PC-9 (cell line): Measurements from ENCODE around the gene ACP6. TPM values are rescaled to one million over a fixed set of nuclear protein-coding genes. Genes with fewer than 3 reads are reported as not detected.

Experiments
- Bru-seq: library from RNA; stranded (reverse); fragments of 400-500 nt; gene quantifications from one replicate; lab custom pipeline; 2021; lab: Mats Ljungman, UMichigan
- BruChase-seq, 2 experiments: library from RNA; stranded (reverse); fragments of 400-500 nt; gene quantifications; one replicate each; lab custom pipeline; 2021; lab: Mats Ljungman, UMichigan
- BruUV-seq: library from RNA; stranded (reverse); fragments of 400-500 nt; replicated peaks from 2 replicates; lab custom pipeline; 2021; lab: Mats Ljungman, UMichigan
- CTCF ChIA-PET: fragments of 300-600 bp; sonication (Branson Sonifier 250); formaldehyde crosslinking; loops from one replicate; lab custom pipeline; 2022; ENCODE audit warnings: antibody characterized with exemption; lab: Charles Lee
- POLR2A ChIA-PET: fragments of 300-600 bp; sonication (Branson Sonifier 250); formaldehyde crosslinking; loops from one replicate; lab custom pipeline; 2022; ENCODE audit warnings: antibody characterized with exemption; ENCODE audit not compliant: unreplicated experiment; lab: Charles Lee
- DNase-seq, 2 experiments: peaks; one replicate each; pipeline versions ENCODE4 v3.0.0 to v3.0.0-alpha.2; 2015 to 2022; ENCODE audit warnings: mixed read lengths in 1 of 2
- H2AFZ ChIP-seq: fragments of 200-600 bp; sonication (generic); 2 replicates; pipeline ENCODE4 v1.8.1; 2017; ENCODE audit warnings: antibody characterized with exemption
- H3F3A ChIP-seq: fragments of 200-600 bp; sonication (generic); 2 replicates; pipeline ENCODE4 v1.8.1; 2017; ENCODE audit warnings: antibody characterized with exemption, mild to moderate bottlenecking, low read depth; ENCODE audit not compliant: insufficient read depth
- H3K27ac ChIP-seq: fragments of 200-600 bp; sonication (generic); 2 replicates; pipeline ENCODE4 v1.6.1; 2016; ENCODE audit warnings: mixed run types
- H3K27me3 ChIP-seq: fragments of 200-600 bp; sonication (generic); 2 replicates; pipeline ENCODE4 v1.6.1; 2016; ENCODE audit warnings: low read depth, mixed run types; ENCODE audit not compliant: insufficient read depth
- H3K36me3 ChIP-seq: fragments of 200-600 bp; sonication (generic); 2 replicates; pipeline ENCODE4 v1.6.1; 2016; ENCODE audit warnings: low read depth, mixed run types
- H3K4me1 ChIP-seq: fragments of 200-600 bp; sonication (generic); replicated peaks from 2 replicates; pipeline ENCODE4 v1.6.1; 2016; ENCODE audit warnings: mixed run types; ENCODE audit not compliant: insufficient read depth
- H3K4me2 ChIP-seq: fragments of 200-600 bp; sonication (generic); 2 replicates; pipeline ENCODE4 v1.6.1; 2017; ENCODE audit warnings: mixed run types
- H3K4me3 ChIP-seq: fragments of 200-600 bp; sonication (generic); 2 replicates; pipeline ENCODE4 v1.6.1; 2016; ENCODE audit warnings: mixed run types
- H3K79me2 ChIP-seq: fragments of 200-600 bp; sonication (generic); 2 replicates; pipeline ENCODE4 v1.6.1; 2017; ENCODE audit warnings: low read depth, mixed run types
- H3K9me2 ChIP-seq: fragments of 200-600 bp; sonication (generic); 2 replicates; pipeline ENCODE4 v1.8.1; 2017; ENCODE audit warnings: mild to moderate bottlenecking; ENCODE audit not compliant: insufficient read depth
- H3K9me3 ChIP-seq: fragments of 200-600 bp; sonication (generic); 2 replicates; pipeline ENCODE4 v1.8.1; 2016; ENCODE audit warnings: low read depth; ENCODE audit not compliant: insufficient read depth
- H4K20me1 ChIP-seq: fragments of 200-600 bp; sonication (generic); 2 replicates; pipeline ENCODE4 v1.8.1; 2017; ENCODE audit not compliant: insufficient read depth
- CTCF ChIP-seq: fragments of 200-600 bp; sonication (generic); conservative IDR thresholded peaks from 2 replicates; pipeline ENCODE4 v1.6.1; 2017; ENCODE audit warnings: mixed run types, antibody characterized with exemption, mild to moderate bottlenecking, moderate library complexity
- EZH2 ChIP-seq: fragments of 200-600 bp; sonication (generic); IDR thresholded peaks from 2 replicates; pipeline ENCODE4 v1.8.0; 2017; ENCODE audit warnings: antibody characterized with exemption, low read depth
- intact Hi-C: fragments of 100-400 bp; cut with micrococcal nuclease; formaldehyde crosslinking; loops from one replicate; pipeline ENCODE4 v1.10.0; 2022; ENCODE audit not compliant: unreplicated experiment
- long read RNA-seq: library from polyadenylated mRNA; stranded (forward); transcript quantifications from one replicate; pipeline ENCODE4 v2.0.0, GENCODE V29; 2022
- total RNA-seq: library from RNA; stranded (reverse); gene quantifications from 2 replicates; pipeline ENCODE4 v1.2.3, GENCODE V29; 2021

Gene ACP6
- total RNA-seq (71.4 and 85.3 TPM in 2 replicates), Bru-seq, nascent RNA (percentile 72 among the genes with signal in this experiment), BruChase-seq, experiment 1, labeled RNA remaining after a 2-hour chase (percentile 85 among the genes with signal in this experiment), BruChase-seq, experiment 2, labeled RNA remaining after a 6-hour chase (percentile 69 among the genes with signal in this experiment)
- long read RNA-seq, full-length matches to known transcripts, result 93 of 119 reads
- long read RNA-seq, partial matches to known transcripts, result 11 of 119 reads
- long read RNA-seq, other reads (novel, unspliced or antisense), result 15 of 119 reads

GRCh38 chr1:147670319-147671001 is at the start of gene ACP6:
Gene ACP6 (minus strand): TSS chr1:147670524. CDS start chr1:147670048, 476 bp downstream.
- H3K9me3 ChIP-seq, result peaks cover 10% of the 10 kb centered on the region; the same call in 1 of the 2 replicates
- peak; percentile 92 to 93 for DNase-seq
- peaks cover 48% of the 10 kb centered on the region for H3K79me2 ChIP-seq
- ChIA-PET CTCF (interaction anchor here (1.1 kb wide), 1 partner anchor 222 kb away, joined by 4 read pairs; no protein-coding TSS in a partner anchor), POLR2A (interaction anchor here (0.6 to 1.3 kb wide), 9 partner anchors 27 to 1294 kb away, joined by 3 to 10 read pairs (median 4); no protein-coding TSS in a partner anchor)
- intact Hi-C loops, result loop anchor here (1.0 to 2.0 kb wide), 2 partner anchors 46 to 163 kb away; no protein-coding TSS in a partner anchor
- H3F3A ChIP-seq, result peaks cover 27% of the 10 kb centered on the region
- no peaks in the 10 kb centered on the region for H3K27me3 ChIP-seq
- H3K4me2 ChIP-seq, result peak within 1 kb of the TSS; percentile 95
- TSS peak; percentile 65 for BruUV-seq
- peak within 1 kb of the TSS; percentile 88 for H2AFZ ChIP-seq
- H3K36me3 ChIP-seq, result 0 out of 2 replicates have a peak, but pooled peaks cover 10% of the 10 kb centered on the region
- no peaks in the 10 kb centered on the region for H3K9me2 ChIP-seq
- H4K20me1 ChIP-seq, result no peaks in the 10 kb centered on the region
- TF ChIP-seq EZH2 (no peak), CTCF (no peak)
- H3K4me1 ChIP-seq, result peaks cover 46% of the 10 kb centered on the region
- H3K4me3 ChIP-seq, result peak within 1 kb of the TSS; percentile 65
- H3K27ac ChIP-seq, result peak within 1 kb of the TSS; percentile 66

GRCh38 chr1:147719711-147720225 is 49.4 kb upstream of the ACP6 start:
- Histone ChIP-seq H3K9me2 (no peaks in the 10 kb centered on the region), H3K27ac (peak overlapping the region; percentile 35; the same call in 1 of the 2 replicates), H3K4me1 (peaks cover 94% of the 10 kb centered on the region), H3K27me3 (no peaks in the 10 kb centered on the region), H3K9me3 (peaks cover 7% of the 10 kb centered on the region; the same call in 1 of the 2 replicates), H3F3A (peaks cover 55% of the 10 kb centered on the region), H4K20me1 (no peaks in the 10 kb centered on the region), H3K4me2 (peak overlapping the region; percentile 21), H3K4me3 (no peak overlapping the region), H3K79me2 (no peaks in the 10 kb centered on the region), H3K36me3 (no peaks in the 10 kb centered on the region), H2AFZ (no peak overlapping the region)
- ChIA-PET CTCF (interaction anchor here (0.7 kb wide), 1 partner anchor 23 kb away, joined by 3 read pairs; no protein-coding TSS in a partner anchor), POLR2A (no interaction called here)
- intact Hi-C loops, result no loop called here
- BruUV-seq, result no TSS peak
- no peak for DNase-seq
- TF ChIP-seq CTCF (no peak), EZH2 (no peak)
